Adipocyte (in vitro differentiated cells): Measurements from ENCODE around the gene METRNL.
A peak's percentile ranks its signal among the peaks of the same experiment; 100 is the strongest.
"Not testable (repeated sequence)": the region's sequence is repeated elsewhere in the genome, so short reads cannot be mapped to it uniquely, and the experiment has no call there.

ENCODE experiments used
- DNase-seq: peaks from one replicate; pipeline ENCODE4 v3.0.0-alpha.2; 2015; ENCODE audit warnings: low read depth
- H3K27me3 ChIP-seq: replicated peaks from 2 replicates; pipeline ENCODE4 v1.7.0; 2013; ENCODE audit warnings: mild to moderate bottlenecking, low read length, moderate library complexity; ENCODE audit not compliant: control insufficient read depth, insufficient read depth
- H3K36me3 ChIP-seq: 2 replicates; pipeline ENCODE4 v1.7.0; 2013; ENCODE audit warnings: low read length, mild to moderate bottlenecking, moderate library complexity; ENCODE audit not compliant: control insufficient read depth, insufficient read depth, severe bottlenecking
- H3K4me1 ChIP-seq: 2 replicates; pipeline ENCODE4 v1.7.0; 2013; ENCODE audit warnings: mild to moderate bottlenecking, low read length, moderate library complexity; ENCODE audit not compliant: control insufficient read depth, insufficient read depth
- H3K4me3 ChIP-seq: 2 replicates; pipeline ENCODE4 v1.7.0; 2013; ENCODE audit warnings: mild to moderate bottlenecking, low read length, moderate library complexity
- H3K9ac ChIP-seq: 2 replicates; pipeline ENCODE4 v1.7.0; 2013; ENCODE audit warnings: mild to moderate bottlenecking, low read length, moderate library complexity
- H3K9me3 ChIP-seq: 2 replicates; pipeline ENCODE4 v1.7.0; 2013; ENCODE audit warnings: mild to moderate bottlenecking, low read length, moderate library complexity; ENCODE audit not compliant: control insufficient read depth

The METRNL gene

GRCh38 chr17:83079352-83079747 lies at the start of gene METRNL:
METRNL (plus strand) TSS chr17:83079609; CDS start chr17:83079816, 207 bp downstream.
- Histone ChIP-seq H3K4me3 (peak within 1 kb of the TSS; percentile 88), H3K4me1 (peaks cover 39% of the 10 kb centered on the region), H3K9ac (peak within 1 kb of the TSS; percentile 94), H3K9me3 (no peaks in the 10 kb centered on the region), H3K36me3 (no peaks in the 10 kb centered on the region), H3K27me3 (no peaks in the 10 kb centered on the region)
- DNase-seq = peak; percentile 90

- Histone ChIP-seq H3K9ac (no peak overlapping the region), H3K9me3 (no peaks in the 10 kb centered on the region), H3K4me3 (no peak overlapping the region), H3K36me3 (no peaks in the 10 kb centered on the region), H3K27me3 (no peaks in the 10 kb centered on the region), H3K4me1 (no peaks in the 10 kb centered on the region)
- no peak for DNase-seq
Observed at GRCh38 chr17:83030432-83030831, 49.0 kb upstream of the METRNL start.

GRCh38 chr17:83031321-83031945 lies 48.0 kb upstream of the METRNL start:
- Histone ChIP-seq H3K27me3 (no peaks in the 10 kb centered on the region), H3K9ac (no peak overlapping the region), H3K4me1 (no peaks in the 10 kb centered on the region), H3K9me3 (no peaks in the 10 kb centered on the region), H3K4me3 (no peak overlapping the region), H3K36me3 (no peaks in the 10 kb centered on the region)
- no peak for DNase-seq

- not testable (repeated sequence) for H3K9me3 ChIP-seq, H3K27me3 ChIP-seq, DNase-seq, H3K4me3 ChIP-seq, H3K9ac ChIP-seq, H3K4me1 ChIP-seq, H3K36me3 ChIP-seq
Observed at GRCh38 chr17:83031946-83032451, 47.4 kb upstream of the METRNL start.

GRCh38 chr17:83032781-83033180 lies 46.6 kb upstream of the METRNL start:
- H3K4me1 ChIP-seq = no peaks in the 10 kb centered on the region
- H3K9ac ChIP-seq = no peak overlapping the region
- H3K36me3 ChIP-seq = no peaks in the 10 kb centered on the region
- DNase-seq = no peak
- H3K9me3 ChIP-seq = no peaks in the 10 kb centered on the region
- no peak overlapping the region for H3K4me3 ChIP-seq
- no peaks in the 10 kb centered on the region for H3K27me3 ChIP-seq

GRCh38 chr17:83034525-83034924 lies 44.9 kb upstream of the METRNL start:
- Histone ChIP-seq H3K36me3 (no peaks in the 10 kb centered on the region), H3K4me1 (no peaks in the 10 kb centered on the region), H3K4me3 (no peak overlapping the region), H3K27me3 (no peaks in the 10 kb centered on the region), H3K9ac (no peak overlapping the region), H3K9me3 (no peaks in the 10 kb centered on the region)
- no peak for DNase-seq

- no peaks in the 10 kb centered on the region for H3K36me3 ChIP-seq
- no peak for DNase-seq
- no peak overlapping the region for H3K4me3 ChIP-seq
- no peaks in the 10 kb centered on the region for H3K4me1 ChIP-seq
- peaks cover 11% of the 10 kb centered on the region for H3K9me3 ChIP-seq
- H3K27me3 ChIP-seq = no peaks in the 10 kb centered on the region
- no peak overlapping the region for H3K9ac ChIP-seq
Observed at GRCh38 chr17:83035722-83036121, 43.7 kb upstream of the METRNL start.

GRCh38 chr17:83036193-83036592 lies 43.2 kb upstream of the METRNL start:
- H3K9me3 ChIP-seq = peaks cover 14% of the 10 kb centered on the region
- no peaks in the 10 kb centered on the region for H3K27me3 ChIP-seq
- no peak overlapping the region for H3K4me3 ChIP-seq
- DNase-seq = no peak
- no peaks in the 10 kb centered on the region for H3K36me3 ChIP-seq
- H3K9ac ChIP-seq = no peak overlapping the region
- H3K4me1 ChIP-seq = no peaks in the 10 kb centered on the region

GRCh38 chr17:83036666-83037065 lies 42.7 kb upstream of the METRNL start:
- peaks cover 19% of the 10 kb centered on the region for H3K9me3 ChIP-seq
- no peaks in the 10 kb centered on the region for H3K4me1 ChIP-seq
- H3K36me3 ChIP-seq = peaks cover under 1% of the 10 kb centered on the region
- H3K4me3 ChIP-seq = no peak overlapping the region
- DNase-seq = no peak
- no peak overlapping the region for H3K9ac ChIP-seq
- H3K27me3 ChIP-seq = no peaks in the 10 kb centered on the region

- H3K27me3 ChIP-seq = no peaks in the 10 kb centered on the region
- H3K9ac ChIP-seq = no peak overlapping the region
- peaks cover 6% of the 10 kb centered on the region for H3K36me3 ChIP-seq
- H3K9me3 ChIP-seq = peaks cover 25% of the 10 kb centered on the region
- DNase-seq = no peak
- no peak overlapping the region for H3K4me3 ChIP-seq
- no peaks in the 10 kb centered on the region for H3K4me1 ChIP-seq
Observed at GRCh38 chr17:83037084-83037873, 42.1 kb upstream of the METRNL start.

- DNase-seq = no peak
- no peak overlapping the region for H3K4me3 ChIP-seq
Observed at GRCh38 chr17:83037874-83038165, 41.6 kb upstream of the METRNL start.

More at GRCh38 chr17:83037874-83038165, 41.6 kb upstream of the METRNL start:
- Histone ChIP-seq H3K9ac (no peak overlapping the region), H3K27me3 (no peaks in the 10 kb centered on the region), H3K36me3 (peaks cover 11% of the 10 kb centered on the region), H3K4me1 (no peaks in the 10 kb centered on the region), H3K9me3 (peaks cover 30% of the 10 kb centered on the region)
